OCI-LY3 (cell line): ENCODE measurements around the gene VPS35L.

Experiments used
- CTCF ChIP-seq: fragments of 200-600, 300-600 bp; sonication (generic); IDR thresholded peaks from 2 replicates; pipeline ENCODE4 v1.5.1; 2014; ENCODE audit warnings: antibody characterized with exemption, low read length, low read depth
- EZH2phosphoT487 ChIP-seq: fragments of 200-600 bp; shearing (Covaris generic); IDR thresholded peaks from 2 replicates; pipeline ENCODE4 v1.6.1; 2018; ENCODE audit warnings: antibody characterized with exemption, mixed run types, low read depth

- TF ChIP-seq CTCF, result no peak
- TF ChIP-seq EZH2phosphoT487, result no peak
Observed at GRCh38 chr16:19515757-19516156, 39.7 kb upstream of the VPS35L start.
